ENCODE measurements around the gene SH3GLB1.

DNA sequence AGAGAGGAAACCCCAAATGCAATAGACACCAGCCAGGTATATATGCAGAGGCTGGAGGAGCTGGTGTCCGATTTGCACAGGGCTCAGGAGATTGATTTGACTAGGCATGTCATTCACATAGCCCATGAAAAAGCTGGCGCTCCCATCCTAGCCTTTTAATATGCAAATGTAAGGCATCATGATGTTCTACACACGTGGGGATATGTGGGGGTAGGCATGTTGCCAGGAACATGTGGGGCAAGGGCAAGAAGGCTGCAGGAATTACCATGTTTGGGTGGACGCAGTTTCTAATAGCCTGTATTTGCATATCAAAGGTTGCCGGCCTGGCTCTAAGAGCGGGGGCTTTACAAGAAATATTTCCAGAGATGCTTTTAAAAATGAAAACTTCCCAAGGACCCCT lies 11.7 kb upstream of the SH3GLB1 start:
- TF ChIP-seq, protein P1, sequence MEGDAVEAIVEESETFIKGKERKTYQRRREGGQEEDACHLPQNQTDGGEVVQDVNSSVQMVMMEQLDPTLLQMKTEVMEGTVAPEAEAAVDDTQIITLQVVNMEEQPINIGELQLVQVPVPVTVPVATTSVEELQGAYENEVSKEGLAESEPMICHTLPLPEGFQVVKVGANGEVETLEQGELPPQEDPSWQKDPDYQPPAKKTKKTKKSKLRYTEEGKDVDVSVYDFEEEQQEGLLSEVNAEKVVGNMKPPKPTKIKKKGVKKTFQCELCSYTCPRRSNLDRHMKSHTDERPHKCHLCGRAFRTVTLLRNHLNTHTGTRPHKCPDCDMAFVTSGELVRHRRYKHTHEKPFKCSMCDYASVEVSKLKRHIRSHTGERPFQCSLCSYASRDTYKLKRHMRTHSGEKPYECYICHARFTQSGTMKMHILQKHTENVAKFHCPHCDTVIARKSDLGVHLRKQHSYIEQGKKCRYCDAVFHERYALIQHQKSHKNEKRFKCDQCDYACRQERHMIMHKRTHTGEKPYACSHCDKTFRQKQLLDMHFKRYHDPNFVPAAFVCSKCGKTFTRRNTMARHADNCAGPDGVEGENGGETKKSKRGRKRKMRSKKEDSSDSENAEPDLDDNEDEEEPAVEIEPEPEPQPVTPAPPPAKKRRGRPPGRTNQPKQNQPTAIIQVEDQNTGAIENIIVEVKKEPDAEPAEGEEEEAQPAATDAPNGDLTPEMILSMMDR (IDR thresholded peaks at IDR 0.05), result no peak
- TF ChIP-seq POLR2AphosphoS5 (IDR thresholded peaks at IDR 0.05), result no peak
